GM03348 (cell line): ENCODE data around the gene GFOD2.
"Not testable (repeated sequence)": the region's sequence is repeated elsewhere in the genome, so short reads cannot be mapped to it uniquely, and the experiment has no call there.

ENCODE experiments used
- DNase-seq: peaks from one replicate; pipeline ENCODE4 v3.0.0; 2012; ENCODE audit warnings: low spot score

Gene GFOD2

DNA sequence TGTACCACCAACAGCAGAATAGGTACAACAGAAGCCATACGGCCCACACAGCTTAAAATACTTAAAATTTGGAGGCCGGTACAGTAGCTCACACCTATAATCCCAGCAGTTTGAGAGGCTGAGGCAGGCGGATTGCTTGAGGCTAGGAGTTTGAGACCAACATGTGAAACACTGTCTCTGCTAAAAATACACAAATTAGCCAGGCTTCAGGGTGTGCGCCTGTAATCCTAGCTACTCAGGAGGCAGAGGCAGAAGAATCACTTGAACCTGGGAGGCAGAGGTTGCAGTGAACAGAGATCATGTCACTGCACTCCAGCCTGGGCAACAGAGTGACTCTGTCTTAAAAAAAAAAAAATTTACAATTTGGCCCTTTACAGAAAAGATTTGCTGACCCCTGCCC, 17.0 kb downstream of the GFOD2 start:
- DNase-seq: no peak

DNA sequence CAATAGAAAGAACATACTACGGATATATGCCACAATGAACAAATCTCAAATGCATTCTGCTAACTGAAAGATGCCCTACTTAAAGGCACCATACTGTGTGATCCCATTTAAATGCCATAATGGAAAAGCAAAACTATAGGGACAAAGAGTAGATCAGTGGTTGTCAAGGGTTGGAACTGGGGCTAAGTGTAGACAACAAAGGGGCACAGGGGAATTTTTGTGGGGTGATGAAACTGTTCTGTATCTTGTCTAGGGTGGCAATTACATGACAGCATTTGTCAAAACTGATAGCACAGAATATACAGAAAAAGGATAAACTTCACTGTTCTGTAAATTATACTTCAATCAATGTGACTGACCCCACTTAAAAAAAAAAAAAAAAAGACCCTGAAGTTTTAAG, 17.7 kb downstream of the GFOD2 start:
- DNase-seq: no peak

DNA sequence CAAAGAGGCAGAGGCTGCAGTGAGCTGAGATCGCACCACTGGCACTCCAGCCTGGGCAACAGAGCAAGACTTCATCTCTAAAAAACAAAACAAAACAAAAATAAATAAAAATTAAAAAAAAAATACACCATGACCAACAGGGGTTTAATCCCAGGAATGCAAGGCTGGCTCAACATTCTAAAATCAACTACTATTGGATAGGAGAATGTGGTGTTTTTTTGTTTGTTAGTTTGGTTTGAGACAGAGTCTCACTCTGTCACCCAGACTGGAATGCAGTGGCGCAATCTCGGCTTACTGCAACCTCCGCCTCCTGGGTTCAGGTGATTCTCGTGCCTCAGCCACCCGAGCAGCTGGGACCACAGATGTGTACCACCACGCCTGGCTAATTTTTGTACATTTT, 19.9 kb downstream of the GFOD2 start:
- DNase-seq: no peak

DNA sequence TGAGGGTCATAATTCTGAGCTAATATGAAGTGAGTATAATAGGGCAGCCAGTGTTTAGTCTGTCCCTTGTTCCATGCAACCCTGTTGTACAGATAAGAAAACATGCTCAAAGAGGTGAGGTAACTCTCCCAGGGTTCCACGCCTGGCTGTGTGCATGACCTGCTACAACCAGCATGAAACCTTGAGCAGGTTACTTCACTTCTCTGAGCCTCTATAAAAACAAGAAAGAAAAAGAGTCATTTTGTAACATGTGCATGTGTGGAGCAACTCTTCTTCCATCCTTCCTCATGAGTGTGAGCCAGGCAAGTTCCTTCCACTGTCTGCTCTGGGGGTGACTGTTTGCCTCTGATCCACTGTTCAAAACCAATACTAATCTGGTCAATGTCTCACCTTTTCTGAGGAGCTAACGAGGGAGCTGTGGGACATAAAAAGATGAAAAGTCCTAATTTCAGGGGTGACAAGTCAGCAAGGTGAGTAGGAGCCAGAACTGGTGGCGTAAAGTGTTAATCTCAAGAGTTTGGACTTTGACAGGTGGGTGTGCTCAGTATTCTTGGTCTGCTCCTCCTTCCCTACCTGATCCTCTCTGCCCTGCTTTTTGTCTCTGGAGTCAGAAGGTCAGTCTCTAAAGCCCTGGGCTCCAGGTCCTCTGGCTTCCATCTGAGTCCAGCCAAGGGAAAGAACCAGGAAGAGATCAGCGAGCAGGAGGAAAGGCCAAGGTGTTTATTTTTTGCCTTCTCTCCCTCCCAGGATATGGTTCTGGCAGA, 21.5 kb downstream of the GFOD2 start:
- DNase-seq: no peak

DNA sequence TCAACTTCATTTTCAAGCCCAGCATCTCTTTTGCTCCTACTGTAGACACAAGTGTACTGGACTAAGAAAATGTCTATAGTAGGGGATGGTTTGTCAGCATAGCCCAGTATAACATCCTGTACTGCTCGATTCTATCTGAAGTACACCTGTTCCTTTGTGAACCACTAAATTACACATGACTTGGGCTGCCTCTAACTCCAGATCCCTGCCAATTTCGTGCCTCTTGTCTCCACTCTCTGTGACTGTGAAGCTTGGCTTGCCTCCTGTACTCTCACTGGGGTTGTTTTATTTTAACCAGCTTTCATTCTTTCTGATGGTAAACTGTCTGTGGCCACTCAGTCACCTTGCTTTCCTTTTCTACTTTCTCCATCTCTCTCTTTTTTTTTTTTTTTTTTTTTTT, 24.5 kb downstream of the GFOD2 start:
- DNase-seq: no peak

DNA sequence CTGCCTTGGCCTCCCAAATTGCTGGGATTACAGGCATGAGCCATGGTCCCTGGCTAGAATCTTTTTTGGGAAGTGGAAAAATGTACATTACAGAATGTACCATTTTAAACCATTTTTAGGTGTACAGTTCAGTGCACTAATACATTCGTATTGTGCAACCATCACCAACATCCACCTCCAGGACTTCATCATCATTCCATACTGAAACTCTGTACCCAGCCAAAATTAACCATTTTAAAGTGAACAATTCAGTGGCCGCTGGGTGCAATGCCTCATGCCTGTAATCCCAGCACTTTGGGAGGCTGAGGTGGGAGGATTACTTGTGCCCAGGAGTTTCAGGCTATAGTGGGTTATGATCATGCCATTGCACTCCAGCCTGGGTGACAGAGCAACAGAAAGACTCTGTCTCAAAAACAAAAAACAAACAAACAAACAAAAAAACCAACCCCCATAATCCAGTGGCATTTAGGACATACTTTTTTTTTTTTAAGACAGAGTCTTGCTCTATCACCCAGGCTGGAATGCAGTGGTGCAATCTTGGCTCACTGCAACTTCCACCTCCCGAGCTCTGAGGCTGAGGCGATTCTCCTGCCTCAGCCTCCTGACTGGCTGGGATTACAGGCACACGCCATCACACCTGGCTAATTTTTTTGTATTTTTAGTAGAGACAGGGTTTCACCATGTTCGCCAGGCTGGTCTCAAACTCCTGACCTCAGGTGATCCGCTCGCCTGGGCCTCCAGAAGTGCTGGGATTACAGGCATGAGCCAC, 25.4 kb downstream of the GFOD2 start:
- DNase-seq: not testable (repeated sequence)

DNA sequence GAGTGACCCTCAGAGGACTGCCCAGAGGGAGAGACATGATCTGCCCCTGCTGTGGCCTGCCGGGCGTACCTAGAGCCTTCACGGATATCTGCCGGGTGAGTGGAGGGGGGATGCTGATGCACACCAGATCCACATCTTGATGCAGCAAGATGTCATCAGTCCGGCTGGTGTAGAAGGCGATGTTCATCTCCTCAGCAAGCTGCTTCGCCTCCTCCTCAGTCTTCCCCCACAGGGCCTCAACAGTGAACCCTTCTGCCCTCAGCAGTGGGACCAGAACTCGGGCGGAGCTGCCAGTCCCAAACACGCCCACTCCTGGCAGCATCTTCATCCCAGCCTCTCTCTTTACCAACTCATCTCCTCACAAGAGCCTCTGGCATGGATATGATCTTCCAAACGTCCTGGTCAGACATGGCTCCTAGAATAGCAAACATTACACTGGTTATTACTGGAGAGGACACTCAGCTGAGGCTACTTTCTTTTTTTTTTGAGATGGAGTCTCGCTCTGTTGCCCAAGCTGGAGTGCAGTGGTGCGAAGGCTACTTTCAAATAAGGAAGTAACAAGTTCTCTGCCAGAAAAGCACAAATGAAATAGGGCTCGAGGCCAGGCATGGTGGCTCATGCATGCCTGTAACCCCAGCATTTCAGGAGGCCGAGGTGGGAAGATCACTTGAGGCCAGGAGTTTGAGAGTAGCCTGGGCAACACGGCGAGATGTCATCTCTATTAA, 33.6 kb downstream of the GFOD2 start:
- no peak for DNase-seq

DNA sequence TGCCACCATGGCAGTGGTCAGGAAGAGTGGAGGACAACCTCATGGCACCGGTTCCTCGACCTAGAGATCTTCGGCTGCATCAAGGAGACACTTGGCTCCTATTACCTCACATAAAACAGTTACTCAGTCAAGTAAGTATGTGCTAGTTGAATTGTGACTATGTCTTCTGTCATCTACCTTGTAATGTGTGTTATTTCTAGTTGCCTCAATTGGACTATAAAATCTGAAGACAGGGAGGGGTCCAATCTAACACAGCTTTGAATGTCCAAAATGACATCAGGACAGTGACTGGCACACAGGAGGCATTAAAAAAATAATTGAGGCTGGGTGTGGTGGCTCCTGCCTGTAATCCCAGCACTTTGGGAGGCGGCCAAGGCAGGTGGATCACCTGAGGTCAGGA, 35.3 kb downstream of the GFOD2 start:
- no peak for DNase-seq

DNA sequence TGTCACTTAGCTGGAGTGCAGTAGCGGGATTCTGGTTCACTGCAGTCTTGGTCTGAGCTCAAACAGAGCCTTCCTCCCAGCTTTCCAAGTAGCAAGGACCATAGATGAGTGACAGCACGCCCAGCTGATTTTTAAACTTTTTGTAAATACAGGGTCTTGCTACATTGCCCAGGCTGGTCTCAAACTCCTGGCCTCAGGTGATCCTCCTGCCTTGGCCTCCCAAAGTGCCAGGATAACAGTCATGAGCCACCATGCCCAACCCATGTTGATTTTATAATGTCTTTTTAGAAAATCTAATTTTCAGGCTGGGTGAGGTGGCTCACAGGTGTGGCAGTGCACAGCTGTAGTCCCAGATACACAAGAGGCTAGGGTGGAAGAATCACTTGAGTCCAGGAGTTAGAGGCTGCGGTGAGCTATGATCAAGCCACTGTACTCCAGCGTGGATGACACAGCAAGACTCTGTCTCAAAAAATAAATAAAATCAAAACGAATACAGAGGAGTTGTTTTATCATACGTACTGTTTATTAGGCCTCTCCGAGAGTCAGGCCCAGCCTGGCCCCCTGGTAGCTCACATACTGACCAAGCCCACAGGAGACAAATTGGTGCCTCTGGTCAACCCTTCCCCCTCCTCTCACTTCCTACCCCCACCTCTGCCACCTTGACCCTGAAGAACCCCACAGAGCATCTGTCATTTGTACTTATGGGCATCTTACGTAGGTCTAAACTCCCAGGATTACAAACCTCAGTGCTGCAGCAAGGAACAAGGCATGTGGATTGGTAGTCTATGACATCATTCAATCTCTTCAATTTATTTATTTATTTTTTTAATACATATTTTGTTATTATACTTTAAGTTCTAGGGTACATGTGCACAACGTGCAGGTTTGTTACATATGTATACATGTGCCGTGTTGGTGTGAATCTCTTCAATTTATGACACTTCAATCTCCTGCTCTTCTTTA, 38.9 kb downstream of the GFOD2 start:
- DNase-seq: no peak

DNA sequence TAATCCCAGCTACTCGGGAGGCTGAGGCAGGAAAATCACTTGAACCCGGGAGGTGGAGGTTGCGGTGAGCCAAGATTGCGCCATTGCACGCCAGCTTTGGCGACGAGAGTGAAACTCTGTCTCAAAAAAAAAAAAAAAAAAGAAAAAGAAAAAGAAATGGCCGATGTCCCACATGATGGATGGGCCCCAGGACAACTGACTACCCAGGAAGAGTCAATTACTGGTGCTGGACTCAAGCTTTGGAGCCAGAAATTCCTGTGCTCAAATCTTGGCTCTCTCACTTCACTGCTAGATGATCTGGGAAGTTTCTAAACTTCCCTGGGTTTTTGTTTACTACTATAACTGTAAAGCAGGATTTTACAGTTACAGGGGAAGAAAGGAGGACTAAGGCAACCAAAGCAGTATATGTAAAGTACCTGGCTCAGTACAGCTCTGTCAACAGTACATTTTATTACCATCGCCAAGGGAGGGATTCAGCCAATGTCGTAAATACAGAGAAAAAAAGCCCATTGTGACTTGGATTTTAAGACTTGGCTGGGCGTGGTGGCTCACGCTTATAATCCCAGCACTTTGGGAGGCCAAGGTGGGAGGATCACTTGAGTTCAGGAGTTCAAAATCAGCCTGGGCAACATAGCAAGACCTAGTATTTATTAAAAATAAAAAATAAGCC, 40.6 kb downstream of the GFOD2 start:
- DNase-seq: no peak

DNA sequence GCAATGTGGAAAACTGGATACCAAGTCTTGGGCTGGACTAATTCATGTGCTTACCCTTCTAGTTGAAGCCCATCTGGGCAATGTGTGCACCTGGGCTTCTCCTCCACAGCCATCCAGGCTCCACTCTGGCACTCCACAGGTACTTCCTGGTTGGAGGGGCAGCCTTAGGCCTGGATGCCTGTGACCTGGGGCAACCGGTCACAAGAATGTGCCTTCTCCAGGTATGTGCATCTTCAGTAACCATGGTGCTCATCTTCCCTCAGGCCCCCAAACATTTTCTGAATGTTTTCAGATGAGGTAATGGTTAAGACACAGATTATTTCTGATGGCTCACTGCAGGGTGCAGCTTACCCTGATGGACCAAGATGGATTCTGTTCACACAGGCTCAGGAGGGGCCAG, 41.4 kb downstream of the GFOD2 start:
- DNase-seq: no peak

DNA sequence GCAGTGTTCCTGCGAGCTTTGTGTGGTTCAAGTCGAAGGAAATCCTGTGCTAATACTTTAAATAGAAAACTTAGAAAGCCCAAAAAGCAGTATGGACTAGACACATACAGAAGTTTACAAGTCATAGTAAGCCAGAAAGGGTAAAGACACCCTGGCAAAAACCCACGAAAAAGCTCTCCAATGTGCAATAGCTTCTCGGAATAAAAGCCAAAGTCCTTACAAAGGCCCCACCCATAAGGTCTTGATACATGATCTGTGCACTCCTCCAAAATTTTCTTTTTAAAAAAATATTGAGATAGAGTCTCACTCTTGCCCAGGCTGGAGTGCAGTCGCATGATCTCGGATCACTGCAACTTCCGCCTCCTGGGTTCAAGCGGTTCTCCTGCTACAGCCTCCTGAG, 42.2 kb downstream of the GFOD2 start:
- DNase-seq: no peak

DNA sequence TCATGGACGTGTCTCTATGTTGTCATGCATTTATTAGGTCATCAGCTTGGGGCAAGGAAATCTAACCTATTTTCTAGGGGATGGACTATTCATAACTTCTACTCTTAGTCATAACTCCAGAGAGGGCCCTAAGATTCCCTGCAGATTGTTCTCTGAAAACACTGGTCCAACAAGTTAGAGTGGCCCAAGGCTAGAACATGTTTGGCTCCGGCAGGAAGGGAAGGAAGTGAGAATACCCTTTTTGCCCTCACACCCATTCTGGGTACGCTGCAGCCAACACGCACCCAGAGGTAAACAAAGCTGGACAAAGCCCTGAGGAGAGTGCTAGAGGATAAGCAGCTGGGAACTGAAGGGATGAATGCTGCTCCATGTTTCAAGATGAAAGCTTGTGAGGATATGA, 42.6 kb downstream of the GFOD2 start:
- no peak for DNase-seq

DNA sequence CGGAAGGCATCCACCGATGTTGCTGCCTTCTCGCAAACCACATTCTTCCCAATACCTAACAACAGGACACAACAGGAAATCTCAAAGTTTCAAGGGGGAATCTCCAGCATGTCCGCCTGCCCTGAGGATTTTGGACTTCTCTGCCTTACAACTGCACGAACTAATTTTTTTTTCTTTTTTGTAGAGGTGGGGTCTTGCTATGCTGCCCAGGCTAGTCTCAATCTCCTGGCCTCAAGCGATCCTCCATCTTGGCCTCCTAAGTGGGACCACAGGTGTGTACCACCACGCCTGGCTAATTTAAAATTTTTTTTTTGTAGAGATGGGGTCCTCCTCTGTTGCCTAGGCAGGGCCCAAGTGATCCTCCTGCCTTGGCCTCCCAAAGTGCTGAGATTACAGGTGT, 43.1 kb downstream of the GFOD2 start:
- DNase-seq: no peak

DNA sequence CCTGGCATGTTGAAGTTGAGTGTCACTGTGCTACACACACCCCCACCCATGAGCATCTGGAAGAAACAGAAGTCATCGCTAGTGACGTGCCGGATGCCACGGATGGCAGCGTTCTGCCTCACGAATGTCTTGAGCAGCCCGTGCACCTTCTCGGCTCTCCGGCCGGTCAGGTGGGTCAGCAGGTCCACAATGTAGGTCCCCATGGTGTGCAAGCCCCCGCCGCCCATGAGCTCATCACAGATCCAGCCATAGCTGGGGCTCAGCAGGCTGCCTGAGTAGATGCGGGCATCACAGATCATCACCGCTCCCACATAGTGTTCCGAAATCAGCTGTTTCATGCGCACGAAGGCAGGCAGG, 43.6 kb downstream of the GFOD2 start:
- DNase-seq: no peak

DNA sequence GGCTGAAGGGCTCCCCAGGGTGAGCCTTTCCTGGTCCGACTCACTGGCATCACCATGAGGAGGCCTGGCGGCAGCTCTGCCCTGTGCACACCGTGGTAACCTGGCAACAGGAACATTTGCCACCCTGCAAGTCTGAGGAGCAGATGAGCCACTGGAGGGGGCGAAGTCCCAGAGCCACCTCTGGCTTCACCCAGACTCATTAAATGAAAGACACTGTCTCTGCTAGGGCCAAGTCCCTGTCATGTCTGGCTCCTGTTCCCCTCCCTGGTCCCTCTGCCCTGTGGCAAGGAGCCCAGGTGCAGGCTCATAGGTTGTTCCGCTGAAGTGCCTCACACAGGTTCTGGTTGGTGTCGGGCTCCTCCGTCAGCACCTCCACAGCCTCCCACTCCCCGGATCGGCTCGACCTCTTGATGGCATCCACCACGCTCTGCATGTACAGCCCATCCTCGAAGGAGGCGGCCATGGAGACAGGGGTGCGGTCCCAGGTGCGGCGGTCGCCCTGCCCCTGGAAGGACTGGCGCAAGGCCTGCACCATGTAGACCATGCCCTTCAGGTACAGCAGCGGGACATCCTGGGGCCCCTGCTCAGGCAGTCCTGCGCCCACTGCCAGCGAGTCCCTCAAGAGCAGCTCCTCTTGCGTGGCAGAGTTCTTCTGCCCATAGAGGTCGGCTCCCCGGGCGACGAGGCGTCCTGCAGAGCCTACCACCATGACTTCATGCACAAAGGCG, 44.1 kb downstream of the GFOD2 start:
- no peak for DNase-seq

DNA sequence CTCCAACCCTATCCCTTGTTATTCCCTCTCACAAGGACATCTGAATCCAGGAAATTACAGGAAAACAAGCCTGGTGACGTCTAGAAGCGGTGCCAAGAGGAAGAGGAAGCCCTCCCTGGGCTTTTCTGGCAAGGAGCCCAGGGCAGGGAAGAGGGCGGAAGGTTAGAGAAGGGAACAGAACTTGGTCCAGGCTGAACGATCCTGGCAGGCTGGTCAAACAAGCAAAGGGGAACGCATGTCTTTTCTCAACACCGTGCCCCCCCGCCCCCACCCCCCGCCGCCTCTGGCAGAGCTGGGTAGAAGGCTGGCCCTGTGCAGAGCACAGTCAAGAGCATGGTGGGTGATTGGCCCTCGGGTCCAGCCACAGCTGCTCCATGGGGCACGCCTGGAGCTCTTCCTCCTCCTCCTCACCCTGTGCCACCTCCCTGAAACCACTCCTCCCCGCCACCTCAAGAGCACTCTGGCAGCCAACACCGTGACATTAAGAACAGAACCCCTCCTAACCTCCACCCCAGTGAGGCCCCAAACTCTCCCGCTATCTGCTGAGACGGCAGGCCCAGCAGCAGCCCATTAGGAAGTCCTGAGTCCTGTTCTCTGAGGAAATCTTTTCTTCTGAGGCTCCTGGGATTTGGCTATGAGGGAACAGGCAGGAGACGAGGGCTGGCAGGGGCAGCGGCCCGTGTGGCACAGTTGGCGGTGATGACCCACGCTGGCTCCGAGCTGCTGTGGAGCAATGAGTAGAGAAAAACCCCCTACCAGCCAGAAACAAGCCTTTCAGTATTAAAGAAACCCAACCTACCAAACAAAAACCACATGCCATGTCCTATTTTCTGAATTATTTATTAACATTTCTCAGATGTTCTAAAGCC, 45.2 kb downstream of the GFOD2 start:
- no peak for DNase-seq

DNA sequence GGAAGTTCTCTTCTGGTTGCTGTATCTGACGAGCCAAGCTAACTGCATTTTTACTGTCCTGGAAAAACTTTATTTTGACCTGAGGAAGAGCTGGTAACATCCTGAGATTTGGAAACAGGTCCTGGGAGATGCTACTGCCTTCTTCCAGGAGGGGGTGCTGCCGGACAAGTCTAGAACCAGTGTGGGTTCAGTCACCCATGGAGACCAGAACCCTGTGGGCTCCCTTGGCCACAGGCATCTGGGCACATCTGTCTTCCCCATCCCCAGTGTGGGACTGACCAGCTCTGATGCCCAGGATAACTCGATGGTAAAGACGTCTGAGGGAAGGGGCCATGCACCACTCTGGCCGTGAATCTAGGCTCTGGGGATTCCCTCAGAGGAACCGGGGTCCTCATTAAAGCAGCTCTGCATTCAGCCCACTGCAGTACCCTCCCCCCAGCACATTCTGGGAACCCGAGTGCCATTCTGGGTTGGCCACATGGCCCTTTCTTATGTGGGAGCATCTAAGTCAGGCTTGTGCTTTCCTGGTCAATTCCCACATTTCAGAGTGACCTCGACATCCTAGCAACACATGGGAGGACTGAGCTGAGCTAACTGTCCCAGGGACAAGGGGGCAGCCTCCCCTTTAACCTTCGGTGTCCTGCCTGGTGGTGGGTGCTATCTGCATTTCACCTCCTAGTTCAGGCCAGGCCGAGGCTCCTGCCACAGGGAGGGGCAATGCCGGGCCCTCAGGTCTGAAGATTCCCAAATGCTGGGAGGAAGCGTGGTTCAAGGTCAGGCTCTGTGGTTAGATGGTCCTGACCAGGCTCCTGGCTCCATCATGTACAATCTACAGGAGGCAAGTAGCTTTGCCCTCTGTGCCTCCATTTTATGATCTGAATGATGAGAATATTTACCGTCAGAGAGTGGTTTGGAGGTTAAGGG, 46.1 kb downstream of the GFOD2 start:
- peak; percentile 91 for DNase-seq

DNA sequence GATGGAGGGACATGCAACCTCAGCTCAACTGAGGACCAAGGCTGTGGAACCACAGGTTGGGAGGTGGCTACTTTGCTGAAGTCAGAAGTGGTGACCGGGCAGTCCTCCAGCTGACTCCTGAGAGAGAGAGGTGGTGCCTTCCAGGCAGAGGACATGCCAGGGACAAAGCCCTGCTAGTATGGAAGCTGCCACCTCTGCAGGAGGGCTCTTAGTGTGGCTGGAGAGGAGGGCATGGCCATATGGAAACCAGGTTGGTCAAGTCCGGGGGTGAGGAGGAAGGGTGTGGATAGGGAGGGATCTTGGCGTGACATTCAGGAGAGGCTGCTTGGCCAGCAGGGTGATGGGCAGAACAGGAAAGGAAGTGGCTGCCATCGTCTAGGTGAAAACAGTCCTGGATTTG, 46.8 kb downstream of the GFOD2 start:
- no peak for DNase-seq
